PC-3 (cell line): ENCODE measurements around the gene MFAP1. TPM values are rescaled to one million over a fixed set of nuclear protein-coding genes. Genes with fewer than 3 reads are reported as not detected.

Experiments
- ATAC-seq: fragments of 200-7000 bp; cut with Tn5 transposase; 2 replicates; pipeline ENCODE4 v1.9.1; 2020; ENCODE audit warnings: mild to moderate bottlenecking, moderate library complexity
- BruUV-seq: library from RNA; stranded (reverse); fragments of 400-500 nt; replicated peaks from 2 replicates; lab custom pipeline; 2021; lab: Mats Ljungman, UMichigan
- CTCF ChIA-PET: fragments of 300-600 bp; sonication (Branson Sonifier 250); formaldehyde crosslinking; loops from one replicate; lab custom pipeline; 2022; ENCODE audit warnings: antibody characterized with exemption; lab: Charles Lee
- POLR2A ChIA-PET: fragments of 300-600 bp; sonication (Branson Sonifier 250); formaldehyde crosslinking; loops from one replicate; lab custom pipeline; 2022; ENCODE audit warnings: antibody characterized with exemption; ENCODE audit not compliant: unreplicated experiment; lab: Charles Lee
- DNase-seq: peaks from one replicate; pipeline ENCODE4 v3.0.0-alpha.2; 2015
- H2AFZ ChIP-seq: fragments of 300-600 bp; sonication (generic); 2 replicates; pipeline ENCODE4 v1.6.0; 2016; ENCODE audit warnings: antibody characterized with exemption, low read length
- H3F3A ChIP-seq: fragments of 300-600 bp; sonication (generic); one replicate; pipeline ENCODE4 v1.6.0; 2017; ENCODE audit warnings: antibody characterized with exemption, low read length, control low read depth, mild to moderate bottlenecking; ENCODE audit not compliant: unreplicated experiment
- H3K27ac ChIP-seq: fragments of 300-600 bp; sonication (generic); 2 replicates; pipeline ENCODE4 v1.5.1; 2016; ENCODE audit warnings: mild to moderate bottlenecking, low read length
- H3K27me3 ChIP-seq: fragments of 300-600 bp; sonication (generic); 2 replicates; pipeline ENCODE4 v1.6.1; 2016; ENCODE audit warnings: low read length, mixed read lengths
- H3K36me3 ChIP-seq: fragments of 300-600 bp; sonication (generic); 2 replicates; pipeline ENCODE4 v1.6.1; 2016; ENCODE audit warnings: low read depth, mixed run types, low read length, mixed read lengths
- H3K4me1 ChIP-seq: fragments of 300-600 bp; sonication (generic); 2 replicates; pipeline ENCODE4 v1.5.1; 2016; ENCODE audit warnings: low read length; ENCODE audit not compliant: insufficient read depth
- H3K4me2 ChIP-seq: fragments of 300-600 bp; sonication (generic); 2 replicates; pipeline ENCODE4 v1.6.0; 2016; ENCODE audit warnings: low read length
- H3K4me3 ChIP-seq: fragments of 300-600 bp; sonication (generic); 2 replicates; pipeline ENCODE4 v1.5.1; 2016; ENCODE audit warnings: mild to moderate bottlenecking, low read length, mixed read lengths
- H3K79me2 ChIP-seq: fragments of 300-600 bp; sonication (generic); 2 replicates; pipeline ENCODE4 v1.6.1; 2017; ENCODE audit warnings: low read length, mixed read lengths
- H3K9ac ChIP-seq: fragments of 300-600 bp; sonication (generic); 2 replicates; pipeline ENCODE4 v1.6.0; 2016; ENCODE audit warnings: mild to moderate bottlenecking, low read length
- H3K9me2 ChIP-seq: fragments of 300-600 bp; sonication (generic); replicated peaks from 2 replicates; pipeline ENCODE4 v1.6.1; 2016; ENCODE audit warnings: mixed run types, low read length, mixed read lengths
- H3K9me3 ChIP-seq: fragments of 300-600 bp; sonication (generic); 2 replicates; pipeline ENCODE4 v1.6.1; 2016; ENCODE audit warnings: low read length, mixed read lengths
- H4K20me1 ChIP-seq: fragments of 300-600 bp; sonication (generic); 2 replicates; pipeline ENCODE4 v1.6.1; 2016; ENCODE audit warnings: low read length, mixed read lengths
- CTCF ChIP-seq: fragments of 300-600 bp; sonication (generic); conservative IDR thresholded peaks from 2 replicates; pipeline ENCODE4 v1.5.1; 2017; ENCODE audit warnings: antibody characterized with exemption, low read depth, mild to moderate bottlenecking, low read length
- EZH2 ChIP-seq: fragments of 300-600 bp; sonication (generic); IDR thresholded peaks from one replicate; pipeline ENCODE4 v1.6.1; 2017; ENCODE audit warnings: antibody characterized with exemption, mild to moderate bottlenecking, low read length; ENCODE audit not compliant: unreplicated experiment
- EZH2phosphoT487 ChIP-seq: fragments of 300-600 bp; sonication (generic); IDR thresholded peaks from 2 replicates; pipeline ENCODE4 v1.6.1; 2018; ENCODE audit warnings: mild to moderate bottlenecking, antibody characterized with exemption, low read length, borderline replicate concordance
- intact Hi-C: fragments of 100-400 bp; cut with micrococcal nuclease; formaldehyde crosslinking; loops from 2 replicates; pipeline ENCODE4 v1.9.0; 2023
- total RNA-seq: library from RNA; depleted of rRNA; stranded (reverse); fragments of >200 nt; gene quantifications from 2 replicates; pipeline ENCODE4 v1.2.3, GENCODE V29; 2014

The MFAP1 gene
- total RNA-seq, 1 experiment from 2014 or later: 18.6 TPM

DNA sequence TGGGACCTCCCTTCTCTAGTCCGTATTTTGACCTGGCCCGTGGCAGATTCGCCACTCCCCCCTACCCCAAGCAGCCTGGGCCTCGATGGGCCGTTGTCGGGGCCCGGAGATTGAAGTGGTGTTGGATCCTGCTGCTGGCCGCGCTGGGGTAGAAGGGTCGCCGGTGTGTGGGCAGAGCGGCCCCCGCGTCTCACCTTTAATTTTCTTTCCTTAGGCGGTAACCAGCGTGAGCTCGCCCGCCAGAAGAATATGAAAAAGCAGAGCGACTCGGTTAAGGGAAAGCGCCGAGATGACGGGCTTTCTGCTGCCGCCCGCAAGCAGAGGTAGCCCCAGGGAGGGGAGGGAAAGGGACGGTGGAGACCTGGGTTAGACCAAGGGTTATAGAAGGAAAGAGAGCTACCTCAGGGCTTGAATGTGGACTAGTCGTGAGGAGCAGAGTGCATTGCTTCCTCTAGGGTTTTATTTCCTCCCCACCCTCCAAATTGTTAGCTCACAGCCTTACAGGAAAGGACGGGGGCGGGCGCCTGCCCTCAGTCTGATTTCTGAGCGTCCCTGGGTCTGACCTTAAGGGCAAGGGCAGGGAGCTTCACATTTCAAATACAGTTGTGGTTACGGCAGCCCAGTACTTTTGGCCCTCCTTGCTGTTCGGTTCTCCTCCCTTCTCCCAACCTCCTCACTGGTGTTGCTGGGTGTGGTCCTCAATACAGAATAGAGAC lies 31.6 kb downstream of the MFAP1 start:
- DNase-seq (peak; percentile 20), ATAC-seq (no peak)
- H2AFZ ChIP-seq: peak overlapping the region; percentile 73
- POLR2A ChIA-PET: interaction anchor here (0.6 kb wide), 1 partner anchor 16 kb away, joined by 3 read pairs; no protein-coding TSS in a partner anchor
- H3K4me3 ChIP-seq: peak overlapping the region; percentile 96
- intact Hi-C loops: loop anchor here (2.0 kb wide), 1 partner anchor 16 kb away; the partner anchor contains the start of gene ELL3
- peaks cover 5% of the 10 kb centered on the region; the same call in 1 of the 2 replicates for H4K20me1 ChIP-seq
- BruUV-seq: TSS peak; percentile 65
- TF ChIP-seq EZH2phosphoT487 (no peak), EZH2 (no peak), CTCF (no peak)
- H3K4me2 ChIP-seq: peak overlapping the region; percentile 90
- no peaks in the 10 kb centered on the region for H3K27me3 ChIP-seq
- peaks cover 4% of the 10 kb centered on the region for H3F3A ChIP-seq
- peak overlapping the region; percentile 74 for H3K27ac ChIP-seq
- peaks cover 35% of the 10 kb centered on the region for H3K79me2 ChIP-seq
- H3K36me3 ChIP-seq: peaks cover 30% of the 10 kb centered on the region
- no peaks in the 10 kb centered on the region for H3K9me3 ChIP-seq
- no peaks in the 10 kb centered on the region for H3K9me2 ChIP-seq
- peak overlapping the region; percentile 99 for H3K9ac ChIP-seq
- H3K4me1 ChIP-seq: peaks cover 41% of the 10 kb centered on the region
- CTCF ChIA-PET: no interaction called here

DNA sequence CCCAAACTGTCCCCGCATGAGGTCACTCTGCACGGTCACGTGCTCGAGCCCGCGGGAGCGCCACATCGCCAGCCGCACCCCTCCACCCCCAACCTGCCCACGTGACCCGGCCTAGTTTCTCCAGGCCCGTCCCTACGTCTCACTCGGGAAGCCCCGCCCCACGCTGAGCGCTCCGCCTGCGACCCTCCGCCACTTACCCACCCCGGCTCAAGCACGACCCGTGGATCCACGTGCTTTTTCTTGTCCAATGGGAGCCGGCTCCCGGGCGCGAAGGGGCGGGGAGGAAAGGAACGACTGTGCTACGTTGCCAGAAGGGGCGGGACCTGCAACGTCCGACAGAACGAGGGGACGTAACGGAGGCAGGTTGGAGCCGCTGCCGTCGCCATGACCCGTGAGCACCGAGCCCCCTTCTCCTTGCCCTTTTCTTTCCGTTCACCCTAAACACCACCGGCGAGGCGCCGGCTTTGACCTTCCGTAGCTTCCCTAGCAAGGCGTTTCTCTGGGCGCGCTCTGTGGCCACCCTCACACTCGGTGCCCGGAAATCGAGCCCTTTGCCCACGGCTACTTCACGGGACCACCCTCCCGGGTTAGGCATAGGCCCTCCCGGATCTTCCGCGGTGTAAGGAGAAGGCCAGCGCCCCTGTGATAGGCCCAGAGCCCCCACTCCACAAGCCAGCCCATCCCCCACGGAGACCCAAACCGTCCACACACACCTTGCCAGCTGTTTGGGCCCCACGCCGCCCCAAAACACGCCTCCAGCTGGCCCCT lies 32.3 kb downstream of the MFAP1 start, which contains the start of gene SERF2:
Gene SERF2, plus strand, starts transcription at position 328 of the 768 bp plus-strand sequence. Its CDS starts 57 bp downstream, at position 385.
- Histone ChIP-seq H3K4me3 (peak within 1 kb of the TSS; percentile 96), H3K9ac (peak within 1 kb of the TSS; percentile 99), H3K27ac (peak within 1 kb of the TSS; percentile 74), H3K4me1 (peaks cover 36% of the 10 kb centered on the region), H3K27me3 (no peaks in the 10 kb centered on the region), H3K79me2 (peaks cover 35% of the 10 kb centered on the region), H3K4me2 (peak within 1 kb of the TSS; percentile 90), H3K36me3 (peaks cover 30% of the 10 kb centered on the region), H2AFZ (peak within 1 kb of the TSS; percentile 81), H3K9me2 (no peaks in the 10 kb centered on the region), H4K20me1 (peaks cover 5% of the 10 kb centered on the region; the same call in 1 of the 2 replicates), H3F3A (no peaks in the 10 kb centered on the region), H3K9me3 (no peaks in the 10 kb centered on the region)
- intact Hi-C loops: loop anchor here (2.0 kb wide), 1 partner anchor 15 kb away; the partner anchor contains the start of gene ELL3
- ChIA-PET CTCF (no interaction called here), POLR2A (interaction anchor here (0.6 kb wide), 1 partner anchor 15 kb away, joined by 3 read pairs; no protein-coding TSS in a partner anchor)
- DNase-seq (peak; percentile 99), ATAC-seq (peak; percentile 96)
- no peak for TF ChIP-seq EZH2phosphoT487
- TF ChIP-seq CTCF: no peak
- no peak for TF ChIP-seq EZH2
- BruUV-seq: TSS peak; percentile 67
